ENCODE measurements around the gene MRPL10.

Gene MRPL10

DNA sequence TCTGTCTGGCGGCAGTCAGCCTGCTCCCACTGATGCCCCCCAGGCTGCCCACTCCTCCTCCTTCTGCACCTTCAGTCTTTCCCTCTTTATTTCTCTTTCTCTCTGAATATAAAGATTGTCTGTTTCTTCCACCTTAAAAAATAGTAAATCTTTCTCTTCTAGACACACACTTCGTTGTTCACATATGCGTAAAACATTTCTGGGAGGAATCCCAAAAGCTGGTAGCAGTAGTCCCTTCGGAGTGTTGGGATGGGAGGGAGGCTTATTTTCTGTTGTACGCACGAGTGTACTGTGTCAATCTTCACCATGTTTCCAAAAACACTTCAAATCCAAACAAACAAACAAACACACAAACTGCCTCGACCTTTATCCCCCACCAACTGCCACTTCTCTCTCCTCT, 19.6 kb downstream of the MRPL10 start:
- DNase-seq, result no peak

- DNase-seq, result no peak
Observed at GRCh38 chr17:47810901-47811635, 20.3 kb downstream of the MRPL10 start.

- peak; percentile 72 for DNase-seq
Observed at GRCh38 chr17:47810200-47810821, 21.0 kb downstream of the MRPL10 start.

DNA sequence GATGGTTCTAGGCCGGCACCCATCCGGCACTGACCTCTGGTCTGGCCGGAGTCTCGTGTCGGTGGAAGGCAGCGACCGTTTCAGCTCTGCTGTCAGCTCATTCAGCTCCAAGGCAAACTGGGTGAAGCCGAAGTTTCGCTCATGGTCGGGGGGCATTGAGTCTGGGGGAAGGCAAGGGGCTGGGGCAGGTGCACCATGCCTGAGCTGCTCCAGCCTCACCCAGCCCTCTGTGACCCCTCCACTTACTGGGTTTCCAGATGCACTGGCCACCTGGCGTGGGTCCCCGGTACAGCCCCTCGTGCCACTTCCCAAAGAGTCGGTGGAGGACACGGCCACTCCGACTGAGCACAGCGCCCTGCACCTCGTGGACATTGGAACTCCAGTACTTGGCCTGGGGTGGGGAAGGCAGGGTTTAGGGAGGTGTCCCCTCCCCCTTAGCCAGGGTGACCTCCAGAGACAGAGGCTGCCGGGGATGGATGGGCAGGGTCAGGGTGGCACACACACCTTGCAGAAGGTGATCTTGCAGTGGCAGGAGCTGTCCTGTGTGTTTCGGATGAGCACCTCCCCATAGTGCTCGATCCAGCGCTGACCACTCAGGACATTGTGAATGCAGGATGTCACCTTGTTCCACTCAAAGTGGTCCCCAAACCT, 22.4 kb downstream of the MRPL10 start:
- no peak for DNase-seq

GRCh38 chr17:47808036-47808829, 23.1 kb downstream of the MRPL10 start:
- DNase-seq, result no peak

DNA sequence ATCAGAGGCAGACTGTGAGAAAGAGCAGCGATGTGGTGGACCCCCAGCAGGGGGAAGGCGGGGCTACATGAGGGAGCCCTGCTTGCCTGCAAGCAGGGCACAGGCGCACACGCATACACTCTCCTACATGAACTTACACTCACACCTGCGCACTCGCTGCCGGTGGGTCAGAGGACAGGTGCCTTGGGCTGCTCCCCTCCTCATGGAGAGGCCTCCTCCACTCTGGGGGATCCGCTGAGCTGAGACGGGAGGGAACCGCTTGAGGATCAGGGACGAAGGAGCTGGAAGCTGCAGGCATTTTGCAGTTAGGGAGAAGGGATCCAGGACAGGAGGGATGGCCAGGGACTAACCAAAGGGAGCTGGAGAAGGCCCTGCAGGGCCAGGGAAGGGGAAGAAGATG, 23.9 kb downstream of the MRPL10 start:
- DNase-seq, result no peak

- DNase-seq, result no peak
Observed at GRCh38 chr17:47806913-47807255, 24.5 kb downstream of the MRPL10 start.

DNA sequence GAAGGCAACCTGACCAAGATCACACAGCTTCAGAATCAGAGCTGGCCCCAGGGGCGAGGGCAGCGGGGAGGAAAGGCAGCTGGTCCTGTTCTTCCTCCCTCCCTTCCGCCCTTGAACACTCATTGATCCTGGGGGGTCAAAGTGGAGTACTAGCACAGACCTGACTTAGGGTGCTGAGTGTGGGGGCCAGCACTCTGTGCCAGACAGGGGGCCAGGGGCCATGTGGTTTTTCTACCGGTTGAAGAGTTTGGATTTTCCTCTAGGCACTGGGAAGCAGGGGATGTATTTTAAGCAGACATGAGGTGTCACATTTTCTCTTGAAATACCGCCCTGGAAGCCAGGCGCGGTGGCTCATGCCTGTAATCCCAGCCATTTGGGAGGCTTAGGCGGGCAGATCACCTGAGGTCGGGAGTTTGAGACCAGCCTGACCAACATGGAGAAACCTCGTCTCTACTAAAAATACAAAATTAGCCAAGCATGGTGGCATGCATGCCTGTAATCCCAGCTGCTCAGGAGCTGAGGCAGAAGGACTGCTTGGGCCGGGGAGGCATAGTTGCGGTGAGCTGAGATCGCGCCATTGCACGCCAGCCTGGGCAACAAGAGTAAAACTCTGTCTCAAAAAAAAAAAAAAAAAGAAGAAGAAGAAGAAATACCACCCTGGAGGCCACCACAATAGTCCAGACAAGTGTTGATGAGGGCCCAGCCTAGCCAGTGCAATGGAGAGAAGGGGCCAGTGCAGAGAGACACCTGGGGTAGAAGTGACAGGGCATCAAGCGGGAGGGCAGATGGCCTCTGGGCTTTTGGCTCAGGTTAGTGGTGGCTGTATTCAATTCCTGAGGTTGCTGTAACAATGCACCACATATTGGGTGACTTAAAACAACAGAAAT, 25.1 kb downstream of the MRPL10 start:
- DNase-seq, result no peak

DNA sequence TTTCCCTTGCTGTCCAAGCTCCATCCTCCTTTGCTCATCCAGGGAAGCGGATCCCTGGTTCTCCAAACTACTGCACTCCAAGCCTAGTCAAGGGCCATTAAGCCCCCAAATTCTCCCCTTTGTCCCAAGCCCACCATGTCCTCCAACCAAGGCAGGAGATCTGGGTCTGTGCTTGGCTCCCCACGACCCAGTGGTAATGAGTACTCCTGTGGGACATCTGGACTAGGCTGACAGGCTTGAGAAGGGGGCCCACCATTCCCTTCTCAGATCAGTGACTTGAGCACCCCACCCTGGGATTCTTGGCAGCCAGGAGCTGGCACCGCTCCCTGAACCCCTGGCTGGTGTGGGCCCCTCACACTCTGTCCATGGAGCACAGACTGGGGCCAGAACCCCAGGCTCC, 26.9 kb downstream of the MRPL10 start:
- DNase-seq, result no peak

DNA sequence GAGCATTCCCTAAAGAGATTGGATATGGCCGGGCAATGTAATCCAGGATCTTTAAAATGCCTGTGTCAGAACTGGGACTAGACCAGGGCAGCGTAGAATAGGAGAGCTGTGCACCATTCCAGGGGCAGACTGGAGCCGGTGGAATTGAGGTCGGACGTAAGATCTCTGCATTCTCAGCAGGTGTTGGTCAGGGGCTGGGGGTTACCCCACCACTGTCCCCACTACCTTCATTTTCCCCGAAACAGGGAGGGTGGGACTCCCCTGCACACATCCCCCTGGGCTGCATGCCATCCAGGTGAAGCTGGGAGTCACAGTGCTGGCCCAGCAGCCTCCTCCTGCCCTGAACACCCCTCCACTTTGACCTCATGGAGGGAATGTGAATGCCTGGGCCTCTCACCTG, 27.6 kb downstream of the MRPL10 start:
- DNase-seq, result no peak

DNA sequence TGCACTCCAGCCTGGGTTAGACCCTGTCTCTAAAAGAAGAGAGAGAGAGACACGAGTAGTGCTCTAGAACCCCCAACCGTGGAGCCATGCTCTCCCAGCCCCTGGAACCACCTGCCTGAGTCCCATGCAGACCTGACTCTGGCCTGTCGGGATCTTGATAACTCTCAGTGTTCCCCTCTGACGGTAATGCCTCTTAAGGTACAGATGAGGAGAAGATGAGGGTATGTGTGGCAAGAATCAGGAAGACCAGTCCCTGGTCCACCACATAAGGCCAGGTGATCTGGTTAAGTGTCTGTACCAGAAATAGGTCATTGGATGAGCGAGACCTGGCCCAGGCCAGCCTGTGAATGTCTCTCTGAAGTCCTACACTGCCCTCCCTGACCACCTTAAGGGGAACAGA, 28.1 kb downstream of the MRPL10 start:
- no peak for DNase-seq

- peak; percentile 71 for DNase-seq
Observed at GRCh38 chr17:47802341-47803022, 28.9 kb downstream of the MRPL10 start.

DNA sequence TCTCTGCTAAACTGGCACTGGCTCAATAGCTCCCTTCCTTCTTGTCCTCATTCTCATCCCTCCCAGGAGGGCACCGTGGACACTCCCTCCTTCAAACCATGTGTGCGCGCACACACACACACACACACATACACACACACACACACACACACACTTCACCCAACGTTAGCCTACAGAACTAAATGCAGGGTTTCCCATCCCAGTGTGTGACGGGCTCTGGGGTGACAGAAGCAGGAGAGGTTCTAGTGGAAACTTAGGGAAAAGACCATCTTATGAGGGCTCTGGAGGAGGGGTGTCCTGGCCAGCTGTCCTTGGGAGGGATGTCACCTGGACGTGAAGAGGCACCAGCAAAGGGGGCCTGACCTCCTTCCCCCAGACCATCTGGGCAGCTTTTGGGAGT, 29.4 kb downstream of the MRPL10 start:
- no peak for DNase-seq

- no peak for DNase-seq
Observed at GRCh38 chr17:47801176-47801765, 30.1 kb downstream of the MRPL10 start.

- DNase-seq, result no peak
Observed at GRCh38 chr17:47800686-47801085, 30.7 kb downstream of the MRPL10 start.

GRCh38 chr17:47797797-47798196, 33.5 kb downstream of the MRPL10 start:
- DNase-seq, result no peak

- DNase-seq, result no peak
Observed at GRCh38 chr17:47792979-47793378, 38.4 kb downstream of the MRPL10 start.

DNA sequence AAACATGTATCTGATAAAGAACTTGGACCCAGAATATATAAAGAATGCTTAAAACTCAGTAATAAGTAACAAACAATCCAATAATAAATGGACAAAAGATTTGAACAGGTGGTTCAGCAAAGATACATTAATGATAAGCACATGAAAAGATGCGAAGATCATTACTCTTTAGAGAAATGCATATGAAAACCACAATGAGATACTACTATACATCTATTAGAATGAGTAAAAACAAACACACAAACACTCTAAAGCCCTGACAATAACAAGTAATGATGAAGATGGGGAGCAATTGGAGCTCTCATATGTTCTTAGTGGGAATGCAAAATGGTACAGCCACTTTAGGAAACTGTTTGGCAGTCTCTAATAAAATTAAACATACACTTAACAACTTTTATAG, 38.9 kb downstream of the MRPL10 start:
- no peak for DNase-seq

DNA sequence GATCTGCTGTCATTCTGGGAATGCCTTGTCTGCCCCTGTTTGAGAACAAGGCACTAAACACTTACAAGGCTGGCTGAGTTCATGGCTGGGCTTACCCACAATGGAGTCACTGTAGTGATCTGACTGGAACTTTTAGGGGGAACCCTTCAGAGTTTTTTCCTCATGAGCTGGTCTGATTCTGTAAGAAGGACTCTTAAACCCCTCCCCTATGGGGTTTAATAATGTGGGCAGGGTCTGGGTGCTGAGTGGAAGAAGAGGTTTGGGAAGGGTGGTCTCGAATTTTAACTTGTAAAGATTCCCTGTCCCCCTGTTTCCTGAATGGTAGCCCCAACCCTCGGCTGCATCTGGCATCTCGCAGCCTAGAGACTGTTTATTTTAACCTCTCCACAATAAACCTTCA, 40.3 kb downstream of the MRPL10 start:
- no peak for DNase-seq

DNA sequence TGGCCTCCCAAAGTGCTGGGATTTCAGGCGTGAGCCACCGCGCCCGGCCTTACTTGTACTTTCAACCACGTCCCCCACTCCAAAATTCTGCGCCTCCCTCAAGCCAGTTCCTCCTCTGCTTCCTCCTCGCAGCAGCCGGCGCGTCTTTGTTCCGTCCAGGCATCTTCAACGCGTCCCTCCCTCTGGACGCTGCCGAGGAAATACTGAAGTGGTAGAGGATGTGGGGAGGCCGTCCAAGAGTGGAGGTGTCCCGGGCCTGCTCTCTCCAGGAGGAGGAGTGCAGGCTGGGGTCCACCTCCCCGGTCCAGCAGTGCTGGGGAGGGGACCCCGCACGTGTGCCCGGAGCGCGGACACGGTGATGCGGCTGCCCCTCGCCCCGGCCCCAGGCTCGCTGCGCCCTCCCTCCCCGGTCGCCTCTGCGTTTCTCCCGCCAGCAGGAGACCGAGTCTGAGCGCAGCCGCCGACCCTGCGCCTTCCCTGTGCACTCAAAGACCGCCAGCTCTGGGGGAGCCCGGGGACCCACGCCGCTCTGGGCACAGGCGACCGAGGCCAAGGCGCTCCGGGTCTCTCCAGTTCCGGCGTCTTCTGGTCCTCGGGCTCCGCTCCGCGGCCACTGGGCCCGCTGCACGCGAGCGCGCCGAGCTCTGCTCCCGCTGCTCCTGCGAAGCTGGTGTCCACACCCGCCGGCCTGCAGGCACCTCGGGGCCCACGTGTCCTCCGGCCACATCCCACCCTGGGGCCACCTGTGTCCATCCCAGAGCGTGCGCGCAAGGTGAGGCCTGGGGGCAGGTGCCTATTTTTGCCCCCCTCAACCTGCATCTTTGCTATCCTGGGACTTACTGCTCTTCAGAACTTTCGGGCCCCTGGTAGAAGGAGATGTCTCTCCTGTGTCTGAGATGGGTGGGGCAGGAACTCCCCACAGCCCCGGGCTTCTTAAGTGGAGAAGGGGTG, 41.5 kb downstream of the MRPL10 start:
- peak; percentile 67 for DNase-seq

All from activated CD4-positive, alpha-beta T cell treated with anti-CD3 and anti-CD28 coated beads, Interleukin-2, Interleukin-6, amounts not matched to agents 100 ng/mL and 50 ng/mL, durations not matched to agents 16 hours and 8 hours (primary cell).